Loucy (cell line): ENCODE data around the gene ATP8A2.

ENCODE experiments used
- CTCF ChIP-seq: fragments of 200-600 bp; sonication (generic); conservative IDR thresholded peaks from 2 replicates; pipeline ENCODE4 v1.5.1; 2014; ENCODE audit warnings: mild to moderate bottlenecking, antibody characterized with exemption, low read length
- EZH2phosphoT487 ChIP-seq: fragments of 200-600 bp; IDR thresholded peaks from 2 replicates; pipeline ENCODE4 v1.6.1; 2018; ENCODE audit warnings: antibody characterized with exemption, mild to moderate bottlenecking, moderate library complexity, borderline replicate concordance

GRCh38 chr13:25423831-25424230 lies 52.1 kb downstream of the ATP8A2 start:
- no peak for TF ChIP-seq CTCF
- TF ChIP-seq EZH2phosphoT487: no peak
